ENCODE results near the gene FOXS1. TPM values are rescaled to one million over a fixed set of nuclear protein-coding genes. Genes with fewer than 3 reads are reported as not detected.

The FOXS1 gene
- polyA plus RNA-seq, 4 donors = 1.0 to 1.2 TPM; not detected in 2

DNA sequence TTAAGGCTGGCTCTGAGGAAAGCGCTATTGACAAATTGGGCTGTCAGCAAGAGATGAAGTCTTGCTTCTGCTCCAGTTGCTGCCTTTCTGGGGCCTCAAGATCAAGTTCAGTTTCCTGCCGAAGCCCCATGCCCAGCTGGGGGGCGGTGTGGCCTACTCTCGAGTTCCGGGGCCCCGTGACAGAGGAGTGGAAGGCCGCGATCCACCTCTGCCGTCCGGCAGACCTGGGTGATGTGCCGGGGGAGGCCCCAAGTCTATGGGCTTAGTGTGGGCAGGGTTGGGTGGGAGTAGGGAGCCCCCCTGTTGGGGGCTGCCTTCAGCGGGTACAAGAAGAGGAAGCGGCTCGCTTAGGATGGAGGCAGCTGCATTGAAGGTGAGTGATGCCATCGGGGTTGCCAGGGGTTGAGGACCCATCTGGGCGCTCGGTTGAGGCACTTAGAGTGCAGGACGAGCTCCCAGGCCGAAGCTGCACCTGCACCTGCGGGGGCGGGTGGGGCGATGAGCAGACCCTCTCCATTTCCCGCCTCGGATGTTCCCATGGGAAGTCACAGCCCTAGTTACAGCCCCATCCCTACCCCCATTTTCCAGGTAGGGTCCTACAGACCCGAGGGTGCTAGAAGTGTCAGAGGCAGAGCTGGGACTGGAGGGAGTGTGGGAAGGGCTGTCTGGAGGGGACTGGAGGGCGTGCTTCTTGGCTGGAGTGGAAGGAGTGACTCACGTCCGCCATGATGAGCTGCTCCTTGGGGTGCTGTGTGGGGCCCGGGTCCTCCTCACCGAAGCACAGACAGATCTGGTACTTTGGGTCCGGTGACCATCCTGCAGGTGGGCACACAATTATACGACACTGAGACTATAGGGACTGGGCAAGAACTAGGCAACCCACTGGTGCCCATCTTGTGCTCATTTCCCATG is 2.9 kb upstream of the FOXS1 start:
- H3K4me3 ChIP-seq (ENCODE audit: low read depth in 1 of 3, low read length in 3 of 3) = no peak overlapping the region
- no peaks in the 10 kb centered on the region for H3K9me3 ChIP-seq (ENCODE audit: control insufficient read depth in 2 of 2, insufficient read depth in 1 of 2, low read depth in 1 of 2, low read length in 1 of 2)
- DNase-seq (no peak), FAIRE-seq (no peak)
- H3K36me3 ChIP-seq (ENCODE audit: control insufficient read depth in 3 of 3, insufficient read depth in 2 of 3, low read depth in 1 of 3, low read length in 3 of 3) = no peaks in the 10 kb centered on the region
- no peaks in the 10 kb centered on the region for H3K4me1 ChIP-seq (ENCODE audit: control insufficient read depth in 3 of 3, insufficient read depth in 2 of 3, low read depth in 1 of 3, low read length in 2 of 3)
- H3K27ac ChIP-seq (ENCODE audit: low read depth in 1 of 3, low read length in 2 of 3) = no peak overlapping the region
- WGBS, 3 donors = 84 to 91% (median 85%) methylated on average over 30 to 32 of the region's 32 CpGs
- peaks cover 0 to 25% (median 3%) of the 10 kb centered on the region in 3 donors for H3K27me3 ChIP-seq (ENCODE audit: control insufficient read depth in 3 of 3, insufficient read depth in 3 of 3, low read length in 3 of 3)

DNA sequence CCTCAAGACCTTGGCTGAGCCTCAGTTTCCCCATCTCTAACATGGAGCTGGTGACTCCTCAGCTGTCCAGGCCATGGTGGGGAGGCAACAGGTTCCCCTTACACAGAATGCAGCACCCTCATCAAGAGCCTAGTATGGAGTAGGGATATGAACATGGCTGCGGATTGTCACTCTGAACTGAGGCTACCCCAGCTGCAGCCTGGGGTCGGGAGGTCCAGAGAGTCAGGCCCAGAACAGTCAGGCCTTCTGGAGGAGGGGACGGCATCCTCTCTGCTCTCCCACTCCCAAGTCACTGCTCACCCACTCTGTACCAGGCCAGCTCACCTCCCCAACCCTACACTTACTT is 1.4 kb upstream of the FOXS1 start:
- WGBS, 3 donors = 63 to 64% (median 64%) methylated on average over 3 of the region's 3 CpGs
- no peak overlapping the region for H3K4me3 ChIP-seq (ENCODE audit: low read depth in 1 of 3, low read length in 3 of 3)
- no peaks in the 10 kb centered on the region for H3K9me3 ChIP-seq (ENCODE audit: control insufficient read depth in 2 of 2, insufficient read depth in 1 of 2, low read depth in 1 of 2, low read length in 1 of 2)
- DNase-seq = no peak
- no peak for FAIRE-seq
- no peaks in the 10 kb centered on the region for H3K36me3 ChIP-seq (ENCODE audit: control insufficient read depth in 3 of 3, insufficient read depth in 2 of 3, low read depth in 1 of 3, low read length in 3 of 3)
- no peak overlapping the region for H3K27ac ChIP-seq (ENCODE audit: low read depth in 1 of 3, low read length in 2 of 3)
- peaks cover 0 to 25% (median 3%) of the 10 kb centered on the region in 3 donors for H3K27me3 ChIP-seq (ENCODE audit: control insufficient read depth in 3 of 3, insufficient read depth in 3 of 3, low read length in 3 of 3)
- no peaks in the 10 kb centered on the region for H3K4me1 ChIP-seq (ENCODE audit: control insufficient read depth in 3 of 3, insufficient read depth in 2 of 3, low read depth in 1 of 3, low read length in 2 of 3)

DNA sequence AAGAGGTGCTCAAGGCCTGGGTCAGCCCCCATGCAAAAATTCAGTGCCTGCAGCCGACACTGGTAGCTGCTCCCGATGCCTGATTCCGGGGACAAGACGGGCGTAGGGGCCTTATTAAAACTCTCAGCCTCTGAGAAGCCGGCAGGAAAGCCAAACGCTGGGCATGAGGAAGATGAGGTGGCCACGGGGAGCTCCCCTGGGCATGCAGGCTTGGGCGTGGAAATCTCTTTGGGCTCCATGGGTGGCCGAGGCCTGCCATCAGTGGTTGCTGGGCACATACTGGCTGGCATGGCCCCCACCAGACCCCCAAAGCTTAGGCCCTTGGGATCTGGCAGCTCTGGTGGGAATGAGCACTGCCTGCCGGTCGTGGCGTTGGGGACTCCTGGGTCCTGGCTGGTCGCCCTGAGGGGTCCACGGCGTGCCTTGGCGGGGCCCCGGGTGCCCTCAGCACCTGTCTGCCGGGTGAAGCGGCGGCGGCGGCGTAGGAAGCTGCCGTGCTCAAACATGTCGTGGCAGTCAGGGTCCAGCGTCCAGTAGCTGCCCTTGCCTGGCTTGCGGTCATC is 586 bp downstream of the FOXS1 start:
- Histone ChIP-seq H3K9me3 (ENCODE audit: control insufficient read depth in 2 of 2, insufficient read depth in 1 of 2, low read depth in 1 of 2, low read length in 1 of 2) (no peaks in the 10 kb centered on the region), H3K4me1 (ENCODE audit: control insufficient read depth in 3 of 3, insufficient read depth in 2 of 3, low read depth in 1 of 3, low read length in 2 of 3) (no peaks in the 10 kb centered on the region), H3K4me3 (ENCODE audit: low read depth in 1 of 3, low read length in 3 of 3) (no peak overlapping the region), H3K36me3 (ENCODE audit: control insufficient read depth in 3 of 3, insufficient read depth in 2 of 3, low read depth in 1 of 3, low read length in 3 of 3) (no peaks in the 10 kb centered on the region), H3K27ac (ENCODE audit: low read depth in 1 of 3, low read length in 2 of 3) (no peak overlapping the region), H3K27me3 (ENCODE audit: control insufficient read depth in 3 of 3, insufficient read depth in 3 of 3, low read length in 3 of 3) (peaks cover 0 to 12% (median 0%) of the 10 kb centered on the region in 3 donors)
- WGBS, 3 donors = 86 to 89% (median 86%) methylated on average over 23 to 28 of the region's 28 CpGs
- FAIRE-seq (no peak), DNase-seq (no peak)

DNA sequence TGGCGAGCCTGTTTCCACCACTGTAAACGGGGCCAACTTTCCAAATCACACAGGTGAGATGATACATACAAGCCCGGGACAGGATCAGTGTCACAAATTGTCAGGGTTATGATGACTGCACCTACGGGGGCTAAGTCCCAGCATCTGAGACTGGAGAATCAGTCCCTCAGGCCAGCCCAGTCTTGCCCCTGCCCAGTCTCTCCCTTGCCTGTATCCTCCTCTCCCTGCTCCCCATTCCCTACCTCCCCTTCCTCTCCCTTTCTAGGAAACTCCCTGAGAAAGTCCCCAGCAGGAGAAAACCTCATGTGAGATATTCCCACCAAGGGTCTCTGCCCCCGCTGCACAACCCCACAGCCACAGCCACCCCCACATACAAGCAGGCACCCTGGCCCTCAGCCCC is 1.5 kb downstream of the FOXS1 start:
- Histone ChIP-seq H3K27ac (ENCODE audit: low read depth in 1 of 3, low read length in 2 of 3) (no peak overlapping the region), H3K36me3 (ENCODE audit: control insufficient read depth in 3 of 3, insufficient read depth in 2 of 3, low read depth in 1 of 3, low read length in 3 of 3) (no peaks in the 10 kb centered on the region), H3K4me1 (ENCODE audit: control insufficient read depth in 3 of 3, insufficient read depth in 2 of 3, low read depth in 1 of 3, low read length in 2 of 3) (no peaks in the 10 kb centered on the region), H3K9me3 (ENCODE audit: control insufficient read depth in 2 of 2, insufficient read depth in 1 of 2, low read depth in 1 of 2, low read length in 1 of 2) (no peaks in the 10 kb centered on the region), H3K4me3 (ENCODE audit: low read depth in 1 of 3, low read length in 3 of 3) (no peak overlapping the region), H3K27me3 (ENCODE audit: control insufficient read depth in 3 of 3, insufficient read depth in 3 of 3, low read length in 3 of 3) (peaks cover 0 to 5% (median 0%) of the 10 kb centered on the region in 3 donors)
- 72 to 83% (median 73%) methylated on average over 5 of the region's 5 CpGs for WGBS, 3 donors
- DNase-seq (no peak), FAIRE-seq (no peak)

DNA sequence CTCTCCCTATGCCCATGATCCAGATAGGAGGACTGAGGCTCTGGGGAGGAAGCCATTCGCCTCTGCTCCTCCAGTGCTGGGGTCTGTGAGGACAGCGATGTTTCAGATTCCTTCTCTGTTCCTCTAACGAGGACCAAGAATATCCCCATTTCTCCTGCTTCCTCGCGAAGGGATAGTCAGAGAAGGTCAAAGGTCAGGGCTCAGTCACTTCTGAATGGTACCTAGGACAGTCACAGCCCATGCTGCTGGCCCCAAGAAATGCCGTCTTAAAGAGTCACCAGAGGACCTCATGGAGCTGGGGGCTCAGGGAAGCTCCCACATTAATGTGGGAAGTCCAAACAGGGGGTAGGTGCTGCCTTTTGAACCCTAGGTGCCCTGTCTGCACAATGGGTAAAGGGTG is 2.1 kb downstream of the FOXS1 start:
- FAIRE-seq = no peak
- Histone ChIP-seq H3K4me1 (ENCODE audit: control insufficient read depth in 3 of 3, insufficient read depth in 2 of 3, low read depth in 1 of 3, low read length in 2 of 3) (no peaks in the 10 kb centered on the region), H3K27ac (ENCODE audit: low read depth in 1 of 3, low read length in 2 of 3) (no peak overlapping the region), H3K9me3 (ENCODE audit: control insufficient read depth in 2 of 2, insufficient read depth in 1 of 2, low read depth in 1 of 2, low read length in 1 of 2) (no peaks in the 10 kb centered on the region), H3K27me3 (ENCODE audit: control insufficient read depth in 3 of 3, insufficient read depth in 3 of 3, low read length in 3 of 3) (peaks cover 0 to 5% (median 0%) of the 10 kb centered on the region in 3 donors), H3K4me3 (ENCODE audit: low read depth in 1 of 3, low read length in 3 of 3) (no peak overlapping the region), H3K36me3 (ENCODE audit: control insufficient read depth in 3 of 3, insufficient read depth in 2 of 3, low read depth in 1 of 3, low read length in 3 of 3) (no peaks in the 10 kb centered on the region)
- 52 to 65% (median 58%) methylated on average over 6 of the region's 6 CpGs for WGBS, 3 donors
- DNase-seq = no peak

DNA sequence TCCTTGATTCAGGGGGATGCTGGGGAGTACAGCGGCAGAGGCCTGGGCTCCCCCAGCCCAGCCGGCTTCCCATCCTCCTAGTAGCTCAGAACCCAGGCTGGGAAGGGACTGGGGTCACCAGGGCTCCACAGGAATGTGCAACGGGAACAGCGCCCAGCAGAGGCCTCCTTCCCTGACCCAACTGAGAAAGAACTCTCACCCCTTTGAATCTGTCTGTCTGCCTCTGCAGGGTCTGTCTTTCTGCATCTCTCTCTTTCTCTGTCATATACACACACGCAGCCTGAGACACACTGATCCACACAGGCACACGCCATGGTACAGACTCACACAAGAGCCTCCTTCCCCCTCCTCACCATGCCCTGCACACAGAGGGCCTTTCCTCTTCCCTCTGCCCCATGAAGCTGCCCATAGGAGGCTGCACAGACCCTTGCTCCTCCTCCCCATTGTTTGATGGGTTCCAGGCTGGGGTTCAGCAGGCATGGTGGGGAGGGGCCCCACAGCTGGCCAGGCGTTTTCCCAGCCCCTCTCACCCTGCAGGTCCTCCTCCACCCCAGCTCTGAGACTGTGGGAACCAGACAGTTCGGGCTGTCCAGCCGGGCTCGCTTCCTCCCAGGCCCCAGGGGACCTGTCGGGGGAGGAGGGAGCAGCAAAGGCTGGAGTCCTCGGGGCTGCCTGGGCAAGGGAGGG is 2.8 kb downstream of the FOXS1 start:
- Histone ChIP-seq H3K27ac (ENCODE audit: low read depth in 1 of 3, low read length in 2 of 3) (peak overlapping the region in 1 of 3 donors; percentile 0), H3K9me3 (ENCODE audit: control insufficient read depth in 2 of 2, insufficient read depth in 1 of 2, low read depth in 1 of 2, low read length in 1 of 2) (no peaks in the 10 kb centered on the region), H3K27me3 (ENCODE audit: control insufficient read depth in 3 of 3, insufficient read depth in 3 of 3, low read length in 3 of 3) (peaks cover 0 to 3% (median 0%) of the 10 kb centered on the region in 3 donors), H3K36me3 (ENCODE audit: control insufficient read depth in 3 of 3, insufficient read depth in 2 of 3, low read depth in 1 of 3, low read length in 3 of 3) (no peaks in the 10 kb centered on the region), H3K4me3 (ENCODE audit: low read depth in 1 of 3, low read length in 3 of 3) (no peak overlapping the region), H3K4me1 (ENCODE audit: control insufficient read depth in 3 of 3, insufficient read depth in 2 of 3, low read depth in 1 of 3, low read length in 2 of 3) (no peaks in the 10 kb centered on the region)
- DNase-seq = no peak
- FAIRE-seq = no peak
- 57 to 69% (median 66%) methylated on average over 12 of the region's 12 CpGs for WGBS, 3 donors

DNA sequence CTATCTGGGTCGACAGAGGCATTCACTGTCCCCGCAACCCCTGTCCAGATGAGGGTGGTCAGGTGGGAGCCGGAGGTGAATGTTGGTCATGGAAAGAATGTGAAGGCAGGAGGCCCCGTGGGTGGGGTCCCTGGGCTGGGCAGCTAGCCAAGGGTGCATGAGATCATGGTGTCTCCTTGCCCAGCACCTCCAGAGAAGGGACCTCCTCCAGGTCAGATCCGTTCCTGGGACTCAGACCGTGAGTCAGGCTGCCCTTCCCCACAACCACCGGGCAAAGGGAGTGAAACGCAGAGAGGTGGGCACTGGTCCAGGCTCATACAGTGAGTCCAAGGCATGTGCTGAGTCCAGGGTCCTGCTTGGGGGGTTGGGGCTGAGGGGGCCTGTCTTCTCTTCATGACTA is 3.5 kb downstream of the FOXS1 start:
- DNase-seq (no peak), FAIRE-seq (no peak)
- Histone ChIP-seq H3K4me1 (ENCODE audit: control insufficient read depth in 3 of 3, insufficient read depth in 2 of 3, low read depth in 1 of 3, low read length in 2 of 3) (no peaks in the 10 kb centered on the region), H3K4me3 (ENCODE audit: low read depth in 1 of 3, low read length in 3 of 3) (no peak overlapping the region), H3K9me3 (ENCODE audit: control insufficient read depth in 2 of 2, insufficient read depth in 1 of 2, low read depth in 1 of 2, low read length in 1 of 2) (no peaks in the 10 kb centered on the region), H3K36me3 (ENCODE audit: control insufficient read depth in 3 of 3, insufficient read depth in 2 of 3, low read depth in 1 of 3, low read length in 3 of 3) (no peaks in the 10 kb centered on the region), H3K27ac (ENCODE audit: low read depth in 1 of 3, low read length in 2 of 3) (no peak overlapping the region), H3K27me3 (ENCODE audit: control insufficient read depth in 3 of 3, insufficient read depth in 3 of 3, low read length in 3 of 3) (no peaks in the 10 kb centered on the region)
- 25 to 50% (median 45%) methylated on average over 8 of the region's 8 CpGs for WGBS, 3 donors

DNA sequence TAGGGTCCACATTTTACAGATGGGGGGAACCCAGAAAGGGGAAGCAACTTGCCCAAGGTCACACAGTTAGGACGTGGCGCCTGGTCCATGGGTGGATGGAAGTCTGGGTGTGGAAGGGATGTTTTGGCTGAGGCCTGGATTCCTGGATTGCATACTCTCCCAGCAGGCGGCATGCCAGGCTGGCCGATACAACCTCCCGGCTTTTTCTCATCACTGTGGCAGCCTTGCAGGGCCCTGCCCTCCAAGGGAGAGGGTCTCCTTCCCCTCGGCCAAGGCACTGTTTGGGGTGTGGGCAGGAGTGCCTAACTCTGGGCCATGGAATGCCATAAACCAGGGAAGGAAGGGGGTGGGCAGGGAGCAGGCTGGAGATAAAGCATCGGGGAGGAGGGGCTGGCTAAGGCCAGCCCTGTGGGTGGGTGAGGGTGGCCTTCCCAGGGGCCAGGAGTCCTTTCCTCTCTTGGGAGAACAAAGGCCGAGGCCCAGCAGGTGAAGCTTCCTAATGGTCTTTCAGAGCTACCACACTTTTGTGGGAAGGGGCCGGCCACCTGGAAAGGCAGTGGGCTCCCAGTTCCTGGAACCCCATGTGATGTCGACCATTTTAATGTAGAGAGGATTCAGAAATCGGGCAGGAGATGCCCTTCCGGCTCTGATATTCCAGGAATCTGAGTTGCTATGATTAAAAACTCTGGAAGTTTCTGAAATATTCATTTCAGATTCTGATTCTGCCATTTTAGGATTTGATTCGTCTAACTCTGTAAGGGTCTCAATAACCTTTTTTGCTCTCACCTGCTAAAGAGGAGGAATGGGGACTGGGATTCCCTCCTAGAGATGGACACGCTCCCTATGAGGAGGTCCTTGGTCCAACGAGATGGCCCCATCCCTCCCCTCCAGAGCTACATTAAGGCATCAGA is 4.2 kb downstream of the FOXS1 start:
- no peaks in the 10 kb centered on the region for H3K9me3 ChIP-seq (ENCODE audit: control insufficient read depth in 2 of 2, insufficient read depth in 1 of 2, low read depth in 1 of 2, low read length in 1 of 2)
- H3K4me3 ChIP-seq (ENCODE audit: low read depth in 1 of 3, low read length in 3 of 3) = no peak overlapping the region
- FAIRE-seq (no peak), DNase-seq (no peak)
- H3K4me1 ChIP-seq (ENCODE audit: control insufficient read depth in 3 of 3, insufficient read depth in 2 of 3, low read depth in 1 of 3, low read length in 2 of 3) = peaks cover 0 to 3% (median 0%) of the 10 kb centered on the region in 3 donors
- whole genome bisulfite sequencing, 3 donors = 67 to 72% (median 69%) methylated on average over 15 of the region's 15 CpGs
- no peaks in the 10 kb centered on the region for H3K27me3 ChIP-seq (ENCODE audit: control insufficient read depth in 3 of 3, insufficient read depth in 3 of 3, low read length in 3 of 3)
- no peak overlapping the region for H3K27ac ChIP-seq (ENCODE audit: low read depth in 1 of 3, low read length in 2 of 3)
- no peaks in the 10 kb centered on the region for H3K36me3 ChIP-seq (ENCODE audit: control insufficient read depth in 3 of 3, insufficient read depth in 2 of 3, low read depth in 1 of 3, low read length in 3 of 3)
